IMR-90 (cell line): ENCODE measurements around the gene INF2. TPM values are rescaled to one million over a fixed set of nuclear protein-coding genes. Genes with fewer than 3 reads are reported as not detected.
A peak's percentile ranks its signal among the peaks of the same experiment; 100 is the strongest.

Source experiments
- ATAC-seq: fragments of 200-7000 bp; cut with Tn5 transposase; 2 replicates; pipeline ENCODE4 v1.9.1; 2020; ENCODE audit warnings: low read depth, mild to moderate bottlenecking, moderate library complexity
- BruUV-seq: library from RNA; stranded (reverse); fragments of 400-500 nt; replicated peaks from 2 replicates; lab custom pipeline; 2021; lab: Mats Ljungman, UMichigan
- CTCF ChIA-PET: fragments of 300-600 bp; formaldehyde crosslinking; extraction: SDS; loops from one replicate; lab custom pipeline; 2021; ENCODE audit warnings: antibody characterized with exemption; lab: Yijun Ruan, JAX
- POLR2A ChIA-PET: fragments of 300-600 bp; sonication (Branson Sonifier 250); formaldehyde crosslinking; loops from one replicate; lab custom pipeline; 2022; ENCODE audit warnings: antibody characterized with exemption; ENCODE audit not compliant: unreplicated experiment; lab: Charles Lee
- DNase-seq: peaks from one replicate; pipeline ENCODE4 v3.0.0; 2013
- H2AFZ ChIP-seq: replicated peaks from 2 replicates; pipeline ENCODE3; 2013; ENCODE audit warnings: low read length, mild to moderate bottlenecking; ENCODE audit not compliant: poor library complexity
- H2AK5ac ChIP-seq: 2 replicates; pipeline ENCODE4 v1.6.1; 2013; ENCODE audit warnings: low read depth, low read length, inconsistent platforms
- H2AK9ac ChIP-seq: replicated peaks from 2 replicates; pipeline ENCODE3; 2013; ENCODE audit warnings: mild to moderate bottlenecking, low read depth, low read length, moderate library complexity; ENCODE audit not compliant: poor library complexity
- H2BK120ac ChIP-seq: 2 replicates; pipeline ENCODE4 v1.6.1; 2013; ENCODE audit warnings: low read depth, low read length, inconsistent platforms
- H2BK15ac ChIP-seq: 3 replicates; pipeline ENCODE4 v1.6.1; 2013; ENCODE audit warnings: low read depth, low read length, inconsistent platforms
- H2BK20ac ChIP-seq: 2 replicates; pipeline ENCODE4 v1.6.1; 2013; ENCODE audit warnings: low read depth, mild to moderate bottlenecking, inconsistent platforms, low read length, moderate library complexity
- H2BK5ac ChIP-seq: 2 replicates; pipeline ENCODE4 v1.6.1; 2013; ENCODE audit warnings: mild to moderate bottlenecking, low read depth, low read length, inconsistent platforms; ENCODE audit not compliant: poor library complexity, severe bottlenecking
- H3K14ac ChIP-seq: replicated peaks from 2 replicates; pipeline ENCODE4 v1.6.1; 2013; ENCODE audit warnings: low read depth, low read length, inconsistent platforms
- H3K18ac ChIP-seq: 2 replicates; pipeline ENCODE4 v1.6.1; 2013; ENCODE audit warnings: low read depth, low read length, control low read depth
- H3K23ac ChIP-seq: 2 replicates; pipeline ENCODE4 v1.6.1; 2013; ENCODE audit warnings: low read depth, low read length, inconsistent platforms
- H3K27ac ChIP-seq: 2 replicates; pipeline ENCODE4 v1.5.1; 2013; ENCODE audit warnings: mild to moderate bottlenecking, control low read depth, low read length; ENCODE audit not compliant: insufficient read depth
- H3K27me3 ChIP-seq: 2 replicates; pipeline ENCODE4 v1.6.1; 2013; ENCODE audit warnings: low read length; ENCODE audit not compliant: control insufficient read depth, insufficient read depth
- H3K36me3 ChIP-seq: 2 replicates; pipeline ENCODE4 v1.6.1; 2013; ENCODE audit warnings: low read length, mixed read lengths; ENCODE audit not compliant: control insufficient read depth, insufficient read depth
- H3K4ac ChIP-seq: 2 replicates; pipeline ENCODE4 v1.6.1; 2013; ENCODE audit warnings: low read depth, low read length, inconsistent platforms
- H3K4me1 ChIP-seq: 2 replicates; pipeline ENCODE4 v1.6.1; 2013; ENCODE audit warnings: low read length, mixed read lengths; ENCODE audit not compliant: control insufficient read depth, insufficient read depth
- H3K4me2 ChIP-seq: 2 replicates; pipeline ENCODE4 v1.6.1; 2013; ENCODE audit warnings: low read depth, mild to moderate bottlenecking, control low read depth, low read length, moderate library complexity
- H3K4me3 ChIP-seq: 2 replicates; pipeline ENCODE4 v1.5.1; 2013; ENCODE audit warnings: low read depth, mild to moderate bottlenecking, control low read depth, low read length, moderate library complexity; ENCODE audit not compliant: insufficient read depth
- H3K56ac ChIP-seq: 2 replicates; pipeline ENCODE4 v1.6.1; 2013; ENCODE audit warnings: low read length, inconsistent platforms; ENCODE audit not compliant: insufficient read depth; ENCODE audit errors: extremely low read depth
- H3K79me1 ChIP-seq, 2 experiments: 2 replicates each; pipeline ENCODE4 v1.6.1; 2013; ENCODE audit warnings: low read length in 2 of 2, inconsistent platforms in 1 of 2, low read depth in 1 of 2
- H3K9ac ChIP-seq: 2 replicates; pipeline ENCODE4 v1.6.1; 2013; ENCODE audit warnings: low read depth, low read length, control low read depth
- H3K9me1 ChIP-seq: 2 replicates; pipeline ENCODE4 v1.6.1; 2013; ENCODE audit warnings: low read length, inconsistent platforms; ENCODE audit not compliant: insufficient read depth
- H3K9me3 ChIP-seq: 2 replicates; pipeline ENCODE4 v1.6.1; 2013; ENCODE audit warnings: low read length; ENCODE audit not compliant: control insufficient read depth, insufficient read depth
- H4K20me1 ChIP-seq: 2 replicates; pipeline ENCODE4 v1.6.1; 2013; ENCODE audit warnings: low read length, inconsistent platforms; ENCODE audit not compliant: insufficient read depth
- H4K5ac ChIP-seq: 2 replicates; pipeline ENCODE4 v1.6.1; 2013; ENCODE audit warnings: mild to moderate bottlenecking, low read depth, low read length, control low read depth
- H4K8ac ChIP-seq, 2 experiments: 2 replicates each; pipeline ENCODE4 v1.6.1; 2013; ENCODE audit warnings: low read depth in 2 of 2, low read length in 2 of 2, control low read depth in 1 of 2, inconsistent platforms in 1 of 2
- H4K91ac ChIP-seq: 2 replicates; pipeline ENCODE4 v1.6.1; 2013; ENCODE audit warnings: low read depth, low read length, inconsistent platforms; ENCODE audit not compliant: insufficient read depth
- BHLHE40 ChIP-seq: fragments of 150-350 bp; IDR thresholded peaks from 2 replicates; pipeline ENCODE4 v1.6.1; 2016; ENCODE audit warnings: mild to moderate bottlenecking, low read depth, low read length
- CEBPB ChIP-seq: IDR thresholded peaks from 2 replicates; pipeline ENCODE4 v1.6.1; 2012; ENCODE audit warnings: low read depth, low read length, improper control_type of control experiment
- CHD1 ChIP-seq: IDR thresholded peaks from 2 replicates; pipeline ENCODE4 v1.6.1; 2012; ENCODE audit warnings: low read depth, low read length, improper control_type of control experiment
- ELK1 ChIP-seq: fragments of 150-350 bp; IDR thresholded peaks from 2 replicates; pipeline ENCODE4 v1.6.1; 2016; ENCODE audit warnings: low read depth, mild to moderate bottlenecking, low read length, moderate library complexity, borderline replicate concordance
- FOS ChIP-seq: fragments of 150-350 bp; IDR thresholded peaks from 2 replicates; pipeline ENCODE4 v1.6.1; 2016; ENCODE audit warnings: low read depth, low read length
- MAFK ChIP-seq: IDR thresholded peaks from 2 replicates; pipeline ENCODE4 v1.6.1; 2012; ENCODE audit warnings: low read depth, low read length, improper control_type of control experiment
- MAZ ChIP-seq: IDR thresholded peaks from 2 replicates; pipeline ENCODE4 v1.6.1; 2012; ENCODE audit warnings: low read depth, mild to moderate bottlenecking, low read length, improper control_type of control experiment, moderate library complexity, borderline replicate concordance
- MXI1 ChIP-seq: IDR thresholded peaks from 2 replicates; pipeline ENCODE4 v1.6.1; 2012; ENCODE audit warnings: low read depth, mild to moderate bottlenecking, low read length, moderate library complexity, borderline replicate concordance
- POLR2A ChIP-seq: IDR thresholded peaks from 2 replicates; pipeline ENCODE4 v1.6.1; 2012; ENCODE audit warnings: mild to moderate bottlenecking, low read depth, low read length
- RAD21 ChIP-seq: IDR thresholded peaks from 2 replicates; pipeline ENCODE4 v1.6.1; 2012; ENCODE audit warnings: low read length, improper control_type of control experiment
- RCOR1 ChIP-seq: IDR thresholded peaks from 2 replicates; pipeline ENCODE4 v1.6.1; 2012; ENCODE audit warnings: mild to moderate bottlenecking, low read length, improper control_type of control experiment; ENCODE audit not compliant: insufficient replicate concordance
- RFX5 ChIP-seq: IDR thresholded peaks from 2 replicates; pipeline ENCODE4 v1.8.0; 2012; ENCODE audit warnings: low read depth, mild to moderate bottlenecking, low read length, moderate library complexity
- SMC3 ChIP-seq: fragments of 150-350 bp; IDR thresholded peaks from 2 replicates; pipeline ENCODE4 v1.6.1; 2016; ENCODE audit warnings: low read depth, mild to moderate bottlenecking, antibody characterized with exemption, low read length, moderate library complexity
- USF2 ChIP-seq: fragments of 150-350 bp; IDR thresholded peaks from 2 replicates; pipeline ENCODE4 v1.6.1; 2017; ENCODE audit warnings: mild to moderate bottlenecking, antibody characterized with exemption, low read length, low read depth
- WGBS, 2 experiments: methylation state at CpG; one replicate each; pipeline versions ENCODE4 v1.1.5 to v1.1.7; 2013; ENCODE audit warnings: missing lambda C conversion rate in 2 of 2; ENCODE audit not compliant: insufficient read length in 1 of 2; ENCODE audit errors: extremely low coverage in 2 of 2; 5-methylcytosine and 5-hydroxymethylcytosine counted together
- dilution Hi-C: fragments of 300-500 bp; cut with HindIII; formaldehyde crosslinking; loops from one replicate; pipeline ENCODE4 v1.14.3; 2018; ENCODE audit warnings: low sequenced_read_pairs; ENCODE audit not compliant: unreplicated experiment
- in situ Hi-C: fragments of 300-500 bp; cut with MboI; formaldehyde crosslinking; loops from 3 replicates; pipeline ENCODE4 v1.14.3; 2019; ENCODE audit warnings: low sequenced_read_pairs, inconsistent platforms, mixed read lengths
- intact Hi-C: fragments of 100-400 bp; cut with micrococcal nuclease; formaldehyde crosslinking; loops from 2 replicates; pipeline ENCODE4 v1.10.0; 2022
- polyA plus RNA-seq, 3 experiments: library from polyadenylated mRNA; depleted of rRNA; stranded (reverse); fragments of >200 nt; gene quantifications; 2 replicates each; pipeline ENCODE4 v1.2.3, GENCODE V29; 2012; ENCODE audit warnings: low replicate concordance in 1 of 3
- total RNA-seq: library from RNA; depleted of rRNA; stranded (reverse); fragments of >200 nt; gene quantifications from 2 replicates; pipeline ENCODE4 v1.2.3, GENCODE V29; 2012

Gene INF2
- total and polyA plus RNA-seq, 2 of the 4 experiments (the other 2 are of a cell fraction), result 16.8 to 62.1 TPM

GRCh38 chr14:104677512-104678332 lies 11.7 kb upstream of the INF2 start:
- Histone ChIP-seq H2BK5ac (peak overlapping the region; percentile 67), H3K27ac (peak overlapping the region; percentile 82), H3K9ac (peak overlapping the region; percentile 68), H3K9me3 (no peaks in the 10 kb centered on the region), H3K36me3 (no peaks in the 10 kb centered on the region), H4K91ac (peak overlapping the region; percentile 94), H3K4me3 (peak overlapping the region; percentile 39), H2AK5ac (peak overlapping the region; percentile 92), H3K4me2 (peak overlapping the region; percentile 44), H4K5ac (peak overlapping the region; percentile 95), H3K79me1 (peaks cover 2 to 30% of the 10 kb centered on the region in 2 experiments; a peak in 2 of 4 replicates), H4K20me1 (no peaks in the 10 kb centered on the region), H3K4me1 (peaks cover 41% of the 10 kb centered on the region), H3K4ac (peak overlapping the region; percentile 98), H3K23ac (peak overlapping the region; percentile 93; the same call in 1 of the 2 replicates), H3K9me1 (peaks cover 15% of the 10 kb centered on the region), H2BK20ac (peak overlapping the region; percentile 11), H2AFZ (peak overlapping the region; percentile 91), H2BK15ac (peak overlapping the region; percentile 82; the same call in 2 of the 3 replicates), H2AK9ac (peak overlapping the region; percentile 89), H3K14ac (peak overlapping the region; percentile 90), H3K18ac (peak overlapping the region; percentile 91), H3K56ac (peak overlapping the region; percentile 35), H3K27me3 (no peaks in the 10 kb centered on the region), H2BK120ac (peak overlapping the region; percentile 90), H4K8ac (peak overlapping the region; percentile 86 to 99)
- ATAC-seq (peak; percentile 61), DNase-seq (peak; percentile 81)
- POLR2A ChIA-PET, result interaction anchor here (1.3 kb wide), 1 partner anchor 12 kb away, joined by 3 read pairs; no protein-coding TSS in a partner anchor
- CTCF ChIA-PET, result interaction anchor here (0.9 kb wide), 1 partner anchor 600 kb away, joined by 3 read pairs; no protein-coding TSS in a partner anchor
- WGBS, 2 experiments, result 0% methylated on average over 7 of the region's 43 CpGs; no CpG with 5 or more reads in 1 of the 2 experiments
- intact Hi-C loops (no loop called here), in situ Hi-C loops (no loop called here), dilution Hi-C loops (no loop called here)
- BruUV-seq, result no TSS peak
- TF ChIP-seq RFX5, result no peak
- peak; percentile 61 for TF ChIP-seq FOS
- TF ChIP-seq USF2, result 0 out of 2 replicates have a peak, but pooled peaks have one; percentile 19
- no peak for TF ChIP-seq SMC3
- TF ChIP-seq MXI1, result no peak
- no peak for TF ChIP-seq CHD1
- TF ChIP-seq POLR2A, result peak; percentile 73
- TF ChIP-seq MAZ, result peak; percentile 79
- no peak for TF ChIP-seq ELK1
- peak; percentile 62 for TF ChIP-seq MAFK
- TF ChIP-seq BHLHE40, result peak; percentile 37; the same call in 1 of the 2 replicates
- no peak for TF ChIP-seq RAD21
- no peak for TF ChIP-seq RCOR1
- TF ChIP-seq CEBPB, result no peak
